Stimulated activated CD4-positive, alpha-beta T cell treated with anti-CD3 and anti-CD28 coated beads, TNF-alpha, amount 100 ng/mL, for 24 hours (primary cell): ENCODE results near the gene MOV10.

Source experiments
- DNase-seq, 3 experiments: peaks; one replicate each; pipeline ENCODE4 v3.0.0-alpha.2; 2020; ENCODE audit warnings: low read depth in 3 of 3

MOV10 gene

DNA sequence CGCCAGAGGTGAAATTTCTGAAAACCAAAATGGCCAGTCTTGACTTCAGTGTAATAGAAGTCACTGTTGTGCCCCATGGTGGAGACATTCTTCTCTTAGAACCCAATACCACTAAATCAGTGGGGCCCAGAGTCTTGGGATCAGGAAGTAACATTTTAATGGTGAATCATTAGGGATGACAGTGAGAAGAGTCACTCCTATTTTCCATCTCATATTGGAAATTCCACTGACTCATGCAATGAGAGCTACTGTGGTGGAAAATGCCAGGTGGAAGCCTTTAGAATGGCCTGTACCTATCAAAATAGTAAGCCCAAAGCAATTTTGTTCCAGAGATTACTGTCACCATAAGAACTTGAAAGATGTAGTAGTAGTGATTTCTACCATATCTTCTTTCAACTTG is 61.3 kb downstream of the MOV10 start:
- no peak for DNase-seq

DNA sequence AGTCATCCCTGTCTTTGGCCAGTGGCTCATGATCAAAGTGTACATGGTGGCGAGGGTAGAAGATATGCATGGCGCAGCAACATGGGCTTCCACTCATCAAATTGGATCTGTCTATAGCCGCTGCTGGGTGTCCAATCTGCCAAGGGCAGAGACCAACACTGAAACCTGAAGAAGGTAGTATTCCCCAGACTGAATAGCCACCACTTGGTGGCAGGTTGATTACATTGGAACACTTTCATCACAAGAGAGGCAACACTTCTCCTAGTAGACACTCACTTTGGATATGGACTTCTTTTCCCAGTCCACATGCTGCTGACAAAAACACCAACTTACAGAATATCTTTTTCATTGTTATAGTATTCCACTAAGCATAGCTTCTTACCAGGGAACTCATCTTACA is 63.1 kb downstream of the MOV10 start:
- DNase-seq: no peak

GRCh38 chr1:112743174-112744008 is 68.9 kb downstream of the MOV10 start:
- no peak for DNase-seq

DNA sequence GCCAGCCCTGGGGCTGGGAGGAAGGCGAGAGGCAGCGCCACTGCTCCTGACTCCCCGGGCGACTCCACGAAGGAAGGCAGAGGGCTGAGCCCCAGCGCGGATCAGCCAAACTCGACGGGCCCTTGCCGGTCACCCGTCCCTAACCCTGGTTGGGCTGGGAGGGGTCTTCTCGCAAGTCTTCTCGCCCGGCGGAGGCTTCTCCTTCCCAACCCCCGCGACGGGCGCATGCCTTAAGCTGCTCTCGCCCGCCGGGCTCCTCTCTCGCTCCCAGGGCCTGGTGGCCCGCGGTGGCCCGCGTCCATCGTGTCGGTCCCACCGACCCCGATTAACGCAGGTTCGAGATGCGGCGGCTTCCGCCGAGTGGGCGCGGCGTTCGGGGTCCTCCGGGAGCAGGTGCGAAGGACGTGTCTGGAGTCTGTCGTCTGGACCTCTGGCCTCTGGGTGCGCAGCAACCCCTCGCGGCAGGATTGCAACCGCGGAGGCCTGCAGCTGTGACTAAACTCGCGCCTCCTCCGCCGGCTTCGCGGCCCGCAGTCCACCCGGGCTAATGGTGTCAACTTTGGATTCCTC is 69.6 kb downstream of the MOV10 start:
- no peak for DNase-seq

GRCh38 chr1:112748396-112748795 is 73.9 kb downstream of the MOV10 start:
- DNase-seq: no peak
